ENCODE results near the gene TAF1B.
"Not testable (repeated sequence)": the region's sequence is repeated elsewhere in the genome, so short reads cannot be mapped to it uniquely, and the experiment has no call there.

The TAF1B gene

DNA sequence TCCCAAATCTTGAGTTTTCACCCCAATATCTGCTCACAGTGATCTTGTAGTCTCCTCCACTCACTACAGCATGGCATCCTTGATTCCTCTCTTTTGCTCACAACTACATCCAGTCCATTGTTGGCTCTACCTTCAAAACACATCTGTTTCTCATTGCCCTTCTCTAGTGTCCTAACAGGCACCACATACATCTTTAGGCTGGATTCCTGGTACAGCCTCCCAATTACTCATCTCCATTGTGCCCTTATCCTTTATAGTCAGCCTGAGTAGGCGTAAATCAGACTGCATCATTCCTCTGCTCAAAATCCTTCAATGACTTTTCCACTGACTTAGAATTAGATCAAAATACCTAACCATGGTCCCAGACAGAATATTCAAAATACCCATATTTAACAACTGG lies 10.7 kb upstream of the TAF1B start:
- DNase-seq: no peak

GRCh38 chr2:9835068-9835467 lies 8.2 kb upstream of the TAF1B start:
- DNase-seq: not testable (repeated sequence)

GRCh38 chr2:9836074-9836473 lies 7.2 kb upstream of the TAF1B start:
- DNase-seq: no peak

GRCh38 chr2:9836517-9836916 lies 6.8 kb upstream of the TAF1B start:
- DNase-seq: no peak

DNA sequence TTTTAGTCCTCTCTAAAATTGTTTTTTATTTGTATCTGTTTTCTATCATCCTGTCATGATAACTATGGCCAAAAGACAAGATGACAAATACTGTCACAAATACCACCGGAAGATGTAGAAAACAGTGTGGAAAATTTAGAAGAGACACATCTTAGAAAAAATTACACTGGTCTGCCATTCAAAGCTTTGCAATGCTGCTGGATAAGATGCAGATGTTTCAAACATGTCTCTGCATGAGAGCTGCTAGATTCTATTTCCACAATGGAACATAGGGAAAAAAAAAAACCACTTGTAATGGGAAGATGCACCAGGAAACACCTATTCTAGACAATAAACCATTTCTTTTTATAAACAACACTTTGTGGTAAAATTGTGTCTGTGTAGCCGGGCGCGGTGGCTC lies 5.8 kb upstream of the TAF1B start:
- no peak for DNase-seq

GRCh38 chr2:9838391-9838790 lies 4.9 kb upstream of the TAF1B start:
- no peak for DNase-seq

DNA sequence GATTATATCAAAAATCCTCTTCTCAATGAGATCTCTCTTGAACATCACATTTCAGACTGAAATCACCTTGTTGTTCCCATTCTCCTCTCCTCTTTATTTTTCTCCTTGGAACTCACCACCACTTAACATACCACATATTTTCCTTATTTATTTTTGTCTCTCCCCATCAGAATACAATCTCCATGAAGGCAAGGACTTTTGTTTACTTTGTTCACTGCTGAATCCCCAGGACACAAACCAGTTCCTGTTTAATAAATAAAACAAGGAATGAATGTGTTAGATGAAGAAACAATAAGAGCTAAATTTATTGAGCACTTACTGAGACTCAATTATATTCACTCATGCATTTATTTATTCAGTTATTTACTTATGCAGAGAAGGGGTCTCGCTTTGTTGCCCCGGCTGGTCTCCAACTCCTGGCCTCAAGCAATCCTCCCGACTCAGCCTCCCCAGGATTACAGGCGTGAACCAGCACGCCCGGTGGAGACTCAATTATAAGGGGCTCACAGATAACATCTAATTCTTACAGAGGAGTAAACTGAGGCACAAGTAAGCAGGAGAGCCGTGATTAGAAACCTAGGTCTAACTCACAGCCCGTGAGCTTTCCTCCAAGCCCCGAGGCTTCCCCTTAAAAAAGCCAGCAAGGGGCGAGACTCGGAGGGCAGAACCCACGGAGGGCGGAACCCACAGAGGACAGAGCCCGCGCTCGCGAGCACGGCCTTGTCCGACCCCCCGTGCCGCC lies 616 bp upstream of the TAF1B start:
- DNase-seq: peak; percentile 54

DNA sequence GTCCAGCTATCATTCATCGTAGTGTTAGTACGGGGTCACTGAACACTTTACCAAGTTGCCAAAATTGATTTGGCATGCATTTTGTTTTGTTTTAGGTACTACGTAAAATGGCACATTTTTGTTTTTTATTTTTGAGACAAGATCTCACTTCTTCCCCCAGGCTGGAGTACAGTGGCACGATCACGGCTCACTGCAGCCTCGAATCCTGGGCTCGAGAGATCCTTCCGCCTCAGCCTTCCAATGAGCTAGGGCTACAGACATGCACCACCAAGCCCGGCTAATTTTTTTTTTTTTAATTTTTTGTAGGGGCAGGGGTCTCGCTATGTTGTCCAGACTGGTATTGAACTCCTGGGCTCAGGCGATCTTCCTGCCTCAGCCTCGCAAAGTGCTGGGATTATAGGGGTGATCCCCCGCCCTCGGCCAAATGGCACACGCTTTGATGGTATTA lies 786 bp downstream of the TAF1B start:
- DNase-seq: peak; percentile 77

GRCh38 chr2:9844576-9844975 lies 1.3 kb downstream of the TAF1B start:
- DNase-seq: peak; percentile 66

- DNase-seq: no peak
Measured at GRCh38 chr2:9846554-9846953, 3.3 kb downstream of the TAF1B start.

- no peak for DNase-seq
Measured at GRCh38 chr2:9847140-9847539, 3.9 kb downstream of the TAF1B start.

DNA sequence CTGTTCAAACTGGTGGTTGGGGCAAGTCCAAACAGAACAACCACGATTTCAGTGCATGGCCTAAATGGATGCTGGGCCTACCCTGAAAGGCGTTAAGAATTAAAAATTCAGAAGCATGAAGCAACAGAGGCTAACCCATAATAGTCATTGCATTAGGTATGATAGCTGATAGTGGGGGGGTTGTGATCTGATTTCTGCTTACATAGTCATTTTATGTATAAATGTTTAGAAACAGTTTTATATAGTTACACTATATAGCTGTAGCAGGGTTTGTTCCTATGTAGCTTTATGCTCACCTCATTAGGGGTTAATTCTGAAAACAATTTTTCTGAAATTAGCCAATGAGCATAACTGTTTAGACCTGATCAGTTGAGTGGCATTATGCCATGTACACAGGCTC lies 9.6 kb downstream of the TAF1B start:
- DNase-seq: no peak

GRCh38 chr2:9857814-9858729 lies 14.8 kb downstream of the TAF1B start:
- no peak for DNase-seq

GRCh38 chr2:9858730-9859068 lies 15.4 kb downstream of the TAF1B start:
- no peak for DNase-seq

GRCh38 chr2:9860922-9861580 lies 17.8 kb downstream of the TAF1B start:
- DNase-seq: not testable (repeated sequence)

DNA sequence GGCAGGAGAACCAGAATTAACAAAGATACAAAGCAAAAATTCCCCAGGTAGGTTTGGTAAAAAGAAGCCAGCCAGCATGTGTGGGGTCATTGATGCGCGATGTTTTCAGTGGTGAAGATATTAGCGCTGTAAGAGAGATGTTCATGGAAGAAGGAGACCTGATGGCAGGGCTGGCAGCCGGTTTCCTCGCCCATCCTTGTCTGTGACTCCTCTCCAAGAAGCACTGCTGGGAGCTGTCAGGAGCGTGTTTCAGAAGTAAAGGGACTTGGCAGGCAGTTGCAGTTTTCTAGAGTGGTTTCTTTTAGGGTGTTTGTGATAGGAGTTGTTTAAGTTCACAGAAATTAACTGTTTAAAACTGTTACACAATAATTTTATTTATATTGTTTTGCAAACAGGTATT lies 24.6 kb downstream of the TAF1B start:
- no peak for DNase-seq

DNA sequence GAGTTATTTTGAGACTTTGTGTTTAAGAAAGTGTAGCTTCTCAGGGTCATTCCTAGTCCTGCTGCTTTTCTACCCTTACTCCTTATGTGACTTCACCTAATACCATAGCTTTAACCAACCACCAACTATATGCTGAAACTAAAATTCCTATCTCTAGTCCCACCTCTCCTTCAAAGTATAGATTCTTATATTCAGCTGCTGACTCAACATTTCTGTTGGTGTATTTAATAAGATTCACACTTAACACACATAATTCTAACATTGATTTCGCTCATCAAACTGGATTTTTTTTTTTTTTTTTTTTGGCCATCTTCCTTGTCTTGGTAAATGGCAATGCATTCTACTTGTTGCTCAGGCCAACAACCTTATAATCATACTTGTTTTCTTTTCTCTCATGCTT lies 30.1 kb downstream of the TAF1B start:
- DNase-seq: no peak

DNA sequence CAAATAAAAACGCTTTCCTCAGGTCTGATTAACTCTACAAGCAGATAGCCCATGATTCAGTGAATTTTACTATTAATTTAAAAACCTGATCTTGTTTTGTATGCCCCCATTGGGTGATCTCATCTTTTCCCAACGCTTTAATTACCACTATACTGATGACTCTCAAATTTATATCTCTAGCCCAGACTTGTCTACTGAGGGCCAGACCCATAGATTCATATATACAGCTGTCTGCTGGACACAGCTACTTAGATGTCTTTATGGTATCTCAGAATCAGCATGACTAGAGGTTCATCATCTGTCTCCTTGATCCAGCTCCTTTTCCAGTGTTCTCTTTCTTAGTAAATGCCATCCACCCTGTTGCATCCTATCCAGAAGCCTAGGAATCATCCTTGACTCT lies 33.8 kb downstream of the TAF1B start:
- no peak for DNase-seq

- DNase-seq: no peak
Measured at GRCh38 chr2:9877726-9878125, 34.5 kb downstream of the TAF1B start.

GRCh38 chr2:9879455-9880194 lies 36.4 kb downstream of the TAF1B start:
- DNase-seq: no peak

- no peak for DNase-seq
Measured at GRCh38 chr2:9883897-9884296, 40.6 kb downstream of the TAF1B start.

DNA sequence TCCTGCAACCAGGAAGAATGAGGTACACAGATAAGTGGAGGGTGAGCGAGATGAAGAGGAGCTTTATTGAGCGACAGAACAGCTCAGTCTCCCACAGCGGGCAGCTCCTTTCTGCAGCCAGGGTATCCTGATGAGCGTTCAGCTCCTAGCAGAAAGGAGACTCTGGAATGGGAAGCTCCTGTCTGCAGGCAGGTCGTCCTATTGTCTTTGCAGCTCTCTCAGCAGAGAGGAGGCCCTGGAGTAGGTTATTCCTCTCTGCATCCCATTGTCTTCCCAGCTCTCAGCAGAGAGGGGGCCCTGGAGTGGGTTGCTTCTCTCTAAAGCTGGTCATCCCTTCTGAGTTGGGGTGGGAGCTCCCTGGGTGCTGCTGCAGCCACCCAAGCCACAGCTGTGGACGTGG lies 41.2 kb downstream of the TAF1B start:
- DNase-seq: no peak
